Measurements from ENCODE around the gene ZNF280B. TPM values are rescaled to one million over a fixed set of nuclear protein-coding genes. Genes with fewer than 3 reads are reported as not detected.

Gene ZNF280B
- total and polyA plus RNA-seq, 2 of the 13 experiments (the other 11 are each of a cell fraction or from before 2014, with no cell fraction given) = 3.7 to 3.9 TPM

GRCh38 chr22:22512951-22513350 lies 4.4 kb upstream of the ZNF280B start:
- intact Hi-C loops (cut with micrococcal nuclease; ENCODE audit: unreplicated experiment) (no loop called here), in situ Hi-C loops (cut with HindIII; ENCODE audit: extremely low pct_ligation_motif_present, low pct_unique_long_range_greater_than_20kb) (no loop called here)
- peaks cover 9% of the 10 kb centered on the region for H3K4me1 ChIP-seq (ENCODE audit: insufficient read depth, low read length)
- H4K20me1 ChIP-seq (ENCODE audit: insufficient read depth, low read length) = no peaks in the 10 kb centered on the region
- POLR2A ChIA-PET = no interaction called here
- H3K79me2 ChIP-seq (ENCODE audit: insufficient read depth, low read length) = peaks cover 1% of the 10 kb centered on the region
- no peak overlapping the region for H2AFZ ChIP-seq (ENCODE audit: low read length)
- no peaks in the 10 kb centered on the region; a peak in 1 of 5 replicates for H3K27me3 ChIP-seq (ENCODE audit: control insufficient read depth in 1 of 2, insufficient read depth in 2 of 2, low read length in 2 of 2)
- DNase-seq (ENCODE audit: low spot score) = no peak
- no peak overlapping the region for H3K9ac ChIP-seq (ENCODE audit: insufficient read depth, low read depth, low read length)
- 85% methylated on average over 5 of the region's 5 CpGs for WGBS (ENCODE audit: low lambda C conversion rate)
- H3K9me3 ChIP-seq (ENCODE audit: low read length) = peaks cover 6% of the 10 kb centered on the region; the same call in 1 of the 2 replicates
- TF ChIP-seq USF2 (IDR thresholded peaks at IDR 0.05; ENCODE audit: low read depth, low read length) (no peak), USF2 (CRISPR knock-in tag; IDR thresholded peaks at IDR 0.05; ENCODE audit: borderline replicate concordance) (no peak), KDM3A (CRISPR knock-in tag; IDR thresholded peaks at IDR 0.05; ENCODE audit: low read depth) (no peak), ZNF432 (CRISPR knock-in tag; IDR thresholded peaks at IDR 0.05; ENCODE audit: borderline replicate concordance) (no peak), NFYB (CRISPR knock-in tag; IDR thresholded peaks at IDR 0.05) (no peak), HMGA1 (CRISPR knock-in tag; conservative IDR thresholded peaks at IDR 0.05) (no peak), ZNF567 (CRISPR knock-in tag; IDR thresholded peaks at IDR 0.05; ENCODE audit: borderline replicate concordance) (no peak), ZNF589 (CRISPR knock-in tag; conservative IDR thresholded peaks at IDR 0.05) (no peak), POLR2A (IDR thresholded peaks at IDR 0.05; ENCODE audit: insufficient read depth in 1 of 2, low read depth in 2 of 2, low read length in 2 of 2) (no peak), NR2F1 (CRISPR knock-in tag; IDR thresholded peaks at IDR 0.05) (no peak), ELK4 (CRISPR knock-in tag; IDR thresholded peaks at IDR 0.05; ENCODE audit: borderline replicate concordance) (no peak), EP300 (IDR thresholded peaks at IDR 0.05; ENCODE audit: low read depth in 2 of 2, low read length in 2 of 2) (no peak), EP300 (CRISPR knock-in tag; IDR thresholded peaks at IDR 0.05; ENCODE audit: borderline replicate concordance) (no peak)
- TF ChIP-seq, protein P1, sequence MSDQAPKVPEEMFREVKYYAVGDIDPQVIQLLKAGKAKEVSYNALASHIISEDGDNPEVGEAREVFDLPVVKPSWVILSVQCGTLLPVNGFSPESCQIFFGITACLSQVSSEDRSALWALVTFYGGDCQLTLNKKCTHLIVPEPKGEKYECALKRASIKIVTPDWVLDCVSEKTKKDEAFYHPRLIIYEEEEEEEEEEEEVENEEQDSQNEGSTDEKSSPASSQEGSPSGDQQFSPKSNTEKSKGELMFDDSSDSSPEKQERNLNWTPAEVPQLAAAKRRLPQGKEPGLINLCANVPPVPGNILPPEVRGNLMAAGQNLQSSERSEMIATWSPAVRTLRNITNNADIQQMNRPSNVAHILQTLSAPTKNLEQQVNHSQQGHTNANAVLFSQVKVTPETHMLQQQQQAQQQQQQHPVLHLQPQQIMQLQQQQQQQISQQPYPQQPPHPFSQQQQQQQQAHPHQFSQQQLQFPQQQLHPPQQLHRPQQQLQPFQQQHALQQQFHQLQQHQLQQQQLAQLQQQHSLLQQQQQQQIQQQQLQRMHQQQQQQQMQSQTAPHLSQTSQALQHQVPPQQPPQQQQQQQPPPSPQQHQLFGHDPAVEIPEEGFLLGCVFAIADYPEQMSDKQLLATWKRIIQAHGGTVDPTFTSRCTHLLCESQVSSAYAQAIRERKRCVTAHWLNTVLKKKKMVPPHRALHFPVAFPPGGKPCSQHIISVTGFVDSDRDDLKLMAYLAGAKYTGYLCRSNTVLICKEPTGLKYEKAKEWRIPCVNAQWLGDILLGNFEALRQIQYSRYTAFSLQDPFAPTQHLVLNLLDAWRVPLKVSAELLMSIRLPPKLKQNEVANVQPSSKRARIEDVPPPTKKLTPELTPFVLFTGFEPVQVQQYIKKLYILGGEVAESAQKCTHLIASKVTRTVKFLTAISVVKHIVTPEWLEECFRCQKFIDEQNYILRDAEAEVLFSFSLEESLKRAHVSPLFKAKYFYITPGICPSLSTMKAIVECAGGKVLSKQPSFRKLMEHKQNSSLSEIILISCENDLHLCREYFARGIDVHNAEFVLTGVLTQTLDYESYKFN (CRISPR knock-in tag; conservative IDR thresholded peaks at IDR 0.05) = no peak
- no peak overlapping the region for H3K4me3 ChIP-seq (replicated peaks in 1 of 3; ENCODE audit: insufficient read depth in 1 of 3, low read depth in 2 of 3, low read length in 3 of 3)
- CTCF ChIA-PET (ENCODE audit: low intra/inter-chr PET ratio, low total read pairs) = no interaction called here
- ATAC-seq = no peak
- no peak overlapping the region for H3K27ac ChIP-seq (ENCODE audit: extremely low read length, insufficient read depth, low read length)
- no peaks in the 10 kb centered on the region; a peak in 1 of 5 replicates for H3K36me3 ChIP-seq (replicated peaks in 1 of 2; ENCODE audit: control insufficient read depth in 1 of 2, insufficient read depth in 2 of 2, low read length in 2 of 2)
- H3K4me2 ChIP-seq (ENCODE audit: low read depth, low read length) = no peak overlapping the region
- no peak for FAIRE-seq
- no TSS peak for BruUV-seq (replicated peaks)

Measured in HepG2 (cell line).